ENCODE results near the gene OSBPL10.

Gene OSBPL10

DNA sequence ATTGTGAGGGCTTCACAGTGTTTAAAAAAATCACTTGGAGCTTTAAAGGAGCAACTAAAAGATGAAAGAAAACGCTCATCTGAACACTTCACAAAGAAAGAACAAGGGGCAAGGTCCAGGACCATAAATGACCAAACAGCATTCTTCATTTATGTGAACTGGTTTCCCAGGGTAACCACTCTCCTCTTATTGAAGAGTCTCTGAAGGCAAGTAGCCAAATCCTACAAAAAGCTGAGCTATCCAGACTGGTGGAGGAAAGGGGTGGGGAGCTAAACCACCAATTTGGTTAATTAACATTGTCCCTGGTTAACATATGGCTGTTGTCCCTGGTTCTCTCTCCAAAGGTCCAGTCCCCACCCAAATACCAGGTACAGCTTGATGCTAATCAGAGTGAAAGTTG, 58.1 kb downstream of the OSBPL10 start:
- DNase-seq (ENCODE audit: low read depth, low spot score): no peak

DNA sequence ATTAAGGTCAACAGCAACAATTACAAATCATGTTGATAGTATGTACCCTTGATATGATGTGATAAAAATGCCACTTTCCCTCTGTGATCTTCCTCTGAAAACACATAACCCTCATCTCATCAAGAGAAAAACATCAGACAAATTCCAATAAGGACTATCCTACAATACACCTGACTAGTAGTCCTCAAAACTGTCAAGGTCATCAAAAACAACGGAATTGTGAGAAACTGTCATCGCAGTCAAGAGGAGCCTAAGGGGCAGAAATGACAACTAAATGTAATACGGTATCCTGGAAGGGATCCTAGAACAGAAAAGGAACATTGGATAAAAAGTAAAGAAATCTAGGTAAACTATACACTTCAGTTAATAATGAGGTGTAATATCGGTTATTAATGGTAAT, 59.2 kb downstream of the OSBPL10 start:
- DNase-seq (ENCODE audit: low read depth, low spot score): no peak

DNA sequence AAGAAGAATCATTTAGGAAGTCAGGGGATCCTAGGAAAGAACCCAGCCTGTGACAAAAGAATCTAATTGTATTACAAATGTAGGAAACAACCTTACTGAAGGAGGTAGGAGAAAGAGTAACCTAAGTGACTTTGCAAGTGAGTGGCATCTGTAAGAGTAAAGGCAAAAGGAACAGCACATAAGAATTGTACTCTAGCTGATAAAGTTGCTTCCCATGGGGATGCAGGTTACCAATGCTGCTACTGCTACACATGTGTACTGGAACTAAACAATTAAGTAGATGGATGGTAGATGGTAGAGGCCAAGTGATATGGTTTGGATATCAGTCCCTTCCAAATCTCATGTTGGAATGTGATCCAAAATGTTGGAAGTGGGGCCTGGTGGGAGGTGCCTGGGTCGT, 60.8 kb downstream of the OSBPL10 start:
- no peak for DNase-seq (ENCODE audit: low read depth, low spot score)

DNA sequence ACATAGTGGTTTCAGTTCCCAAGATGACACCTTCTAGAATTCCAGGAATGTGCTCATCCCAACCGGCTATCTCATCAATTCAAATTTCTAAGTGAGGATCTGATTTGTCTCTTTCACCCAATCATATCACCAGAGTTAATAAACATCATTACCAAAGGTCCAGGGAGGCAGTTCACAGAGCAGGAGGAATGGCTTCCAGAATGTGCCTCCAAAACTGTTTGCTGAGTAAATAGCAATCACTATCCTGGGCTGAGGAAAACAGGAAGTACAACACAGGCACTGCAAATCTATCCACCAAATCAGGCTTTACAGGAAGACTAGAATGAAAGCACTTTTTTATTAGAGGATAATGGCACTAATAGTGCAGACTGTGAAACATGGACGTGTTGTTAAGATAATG, 61.5 kb downstream of the OSBPL10 start:
- DNase-seq (ENCODE audit: low read depth, low spot score): no peak

DNA sequence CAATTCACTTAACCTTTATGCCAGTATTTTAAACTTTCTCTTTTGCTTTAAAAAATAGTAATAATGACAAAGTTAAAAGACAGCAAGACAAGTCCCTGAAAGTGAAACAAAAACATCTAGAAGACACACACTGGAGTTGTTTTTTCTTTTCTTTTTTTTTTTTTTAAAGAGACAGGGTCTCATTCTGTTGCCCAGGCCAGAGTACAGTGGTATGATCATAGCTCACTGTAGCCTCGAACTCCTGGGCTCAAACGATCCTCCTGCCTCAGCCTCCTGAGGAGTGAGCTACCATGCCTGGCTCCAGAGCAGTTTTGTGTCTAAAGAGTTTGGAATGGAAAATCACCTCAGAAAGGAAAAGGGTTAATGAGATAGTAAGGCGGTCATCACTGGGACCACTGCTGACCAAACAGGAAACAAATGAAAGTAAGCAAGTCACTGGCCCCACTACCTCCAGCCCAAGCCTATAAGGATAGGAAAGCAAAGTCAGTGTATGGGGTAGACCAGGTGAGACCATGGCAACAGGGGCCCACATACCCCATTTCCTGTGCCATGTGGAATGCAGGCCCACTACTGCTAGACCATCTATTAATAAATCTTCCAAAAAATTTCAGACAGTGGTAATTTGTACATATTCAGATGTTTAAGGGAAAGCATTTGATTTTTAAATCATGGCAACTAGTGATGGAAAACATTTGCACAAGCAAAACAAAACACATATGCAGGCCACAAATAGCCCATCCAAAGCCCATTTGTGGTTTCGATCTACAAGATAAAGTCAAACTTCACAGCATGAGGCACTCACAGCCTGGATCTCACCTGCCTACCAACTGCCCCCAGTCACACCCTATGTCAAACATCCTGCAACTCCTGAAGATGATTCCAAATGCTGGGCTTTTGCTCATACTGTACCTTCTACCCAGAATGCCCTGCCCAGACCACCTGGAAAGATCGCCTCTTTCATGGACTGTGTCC, 62.6 kb downstream of the OSBPL10 start:
- no peak for DNase-seq (ENCODE audit: low read depth, low spot score)

DNA sequence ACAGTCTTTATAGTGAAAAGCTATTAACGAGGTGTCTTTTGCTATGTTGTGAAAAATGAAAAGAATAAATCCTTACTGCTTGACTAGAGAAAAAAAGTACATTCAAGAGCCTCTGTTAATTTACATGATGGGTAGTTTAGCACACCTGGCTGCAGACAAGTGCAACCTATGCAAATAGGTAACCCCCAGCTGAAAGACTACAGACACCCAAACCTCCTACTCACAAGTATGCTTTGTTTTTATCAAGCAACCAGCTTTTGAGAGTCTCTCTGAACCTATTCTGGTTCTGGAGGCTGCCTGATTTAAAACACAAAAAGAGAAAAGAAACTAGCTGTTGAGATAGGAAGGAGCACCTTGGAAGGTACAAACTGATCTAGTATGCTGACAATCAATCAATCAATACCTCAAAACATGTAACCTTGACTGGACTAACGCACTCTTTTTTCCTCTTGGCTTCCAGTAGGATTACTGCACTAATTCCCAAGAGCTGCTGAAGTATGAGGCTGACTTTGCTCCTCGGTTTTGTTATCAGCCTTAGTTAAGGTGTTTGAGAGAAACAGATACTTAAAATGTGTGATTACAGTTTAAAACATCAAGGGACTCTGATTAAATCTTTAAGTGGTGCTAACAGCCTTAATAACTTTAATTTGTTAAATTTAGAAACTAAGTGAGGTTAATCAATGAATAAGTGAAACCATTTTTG, 63.6 kb downstream of the OSBPL10 start:
- no peak for DNase-seq (ENCODE audit: low read depth, low spot score)

DNA sequence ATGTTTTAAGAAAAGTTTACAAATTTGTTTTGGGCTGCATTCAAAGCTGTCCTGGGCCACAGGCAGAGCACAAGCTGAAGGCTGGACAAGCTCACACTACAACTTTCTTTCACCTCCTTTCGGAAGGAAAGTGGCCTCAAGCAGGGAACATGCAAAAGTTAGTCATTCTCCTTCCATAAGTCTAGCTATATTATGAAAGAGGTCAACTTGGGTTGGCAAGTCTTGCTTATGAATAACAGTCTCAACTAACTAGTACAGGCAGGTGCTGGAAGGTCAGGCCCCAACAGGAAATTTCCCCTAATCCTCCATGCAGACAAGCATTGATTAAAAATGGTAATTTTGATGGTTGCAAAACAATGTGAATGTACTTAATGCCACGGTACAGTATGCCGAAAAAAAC, 69.4 kb downstream of the OSBPL10 start:
- DNase-seq (ENCODE audit: low read depth, low spot score): no peak

DNA sequence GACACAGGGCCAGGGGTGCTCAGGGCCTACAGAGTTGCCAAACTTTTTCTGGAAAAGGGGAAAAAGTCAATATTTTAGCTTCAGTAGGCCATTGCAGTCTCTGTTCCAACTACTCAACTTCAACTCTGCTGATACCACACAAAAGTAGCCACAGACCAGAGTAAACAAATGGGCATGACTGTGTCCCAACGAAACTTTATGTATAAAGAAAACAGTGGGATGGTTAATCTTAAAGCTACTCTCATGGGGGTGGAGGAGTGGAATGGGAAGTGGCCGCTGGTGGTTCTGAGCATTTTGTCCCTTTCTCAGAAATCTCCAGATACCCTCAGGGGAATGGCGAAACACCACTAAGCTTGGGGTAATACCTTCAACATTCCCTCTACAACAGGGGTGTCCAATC, 69.9 kb downstream of the OSBPL10 start:
- no peak for DNase-seq (ENCODE audit: low read depth, low spot score)

DNA sequence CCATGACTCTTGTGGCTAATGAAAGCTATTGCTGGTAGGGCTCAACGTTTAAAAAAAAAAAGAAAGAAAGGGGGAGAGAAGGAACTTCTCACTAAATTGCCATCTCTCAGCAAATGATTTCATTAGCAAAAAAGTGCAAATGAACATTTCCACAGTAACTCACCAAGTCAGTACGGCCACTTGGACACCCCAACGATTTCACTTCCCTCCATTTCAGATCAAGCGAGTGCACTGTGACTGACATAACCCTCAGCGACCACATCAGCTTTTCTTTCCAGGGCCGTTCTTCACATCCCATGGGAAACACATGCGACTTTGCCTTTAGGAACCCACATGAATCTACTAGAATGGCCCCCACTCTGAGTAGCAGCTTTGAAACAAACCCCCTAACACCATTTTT, 71.6 kb downstream of the OSBPL10 start:
- DNase-seq (ENCODE audit: low read depth, low spot score): no peak

DNA sequence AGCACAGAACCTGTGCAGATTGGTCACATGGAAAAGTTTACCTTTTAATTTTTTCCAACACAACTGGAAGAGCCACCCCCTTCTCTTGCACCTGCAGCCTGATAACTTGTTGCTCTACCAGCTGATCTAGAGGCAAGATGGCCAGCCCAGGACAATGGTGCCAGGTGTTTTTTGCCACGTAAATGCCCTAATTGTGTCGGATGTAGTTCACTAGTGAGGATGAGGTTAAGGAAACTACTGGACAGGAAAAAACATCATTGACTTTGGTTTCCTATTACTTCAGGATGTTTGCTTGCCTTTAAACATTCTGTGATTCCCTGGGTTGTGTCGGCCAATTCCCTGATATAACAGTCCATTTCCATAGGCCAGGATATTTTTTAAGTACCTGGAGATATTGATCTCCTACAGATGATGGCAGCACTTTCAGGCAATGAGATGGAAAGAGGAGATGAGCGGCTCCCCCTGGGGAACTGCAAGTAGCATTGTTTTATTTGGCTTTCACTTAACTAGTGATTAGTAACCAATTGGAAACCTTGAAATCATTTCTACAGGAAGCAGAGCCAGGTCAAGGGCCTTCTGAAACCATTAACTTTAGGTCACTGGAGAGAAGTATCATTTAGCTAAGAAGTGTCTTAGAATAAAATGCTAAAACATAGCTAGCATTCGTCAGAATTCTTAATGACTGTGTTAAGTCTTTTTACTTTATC, 72.5 kb downstream of the OSBPL10 start:
- DNase-seq (ENCODE audit: low read depth, low spot score): no peak

DNA sequence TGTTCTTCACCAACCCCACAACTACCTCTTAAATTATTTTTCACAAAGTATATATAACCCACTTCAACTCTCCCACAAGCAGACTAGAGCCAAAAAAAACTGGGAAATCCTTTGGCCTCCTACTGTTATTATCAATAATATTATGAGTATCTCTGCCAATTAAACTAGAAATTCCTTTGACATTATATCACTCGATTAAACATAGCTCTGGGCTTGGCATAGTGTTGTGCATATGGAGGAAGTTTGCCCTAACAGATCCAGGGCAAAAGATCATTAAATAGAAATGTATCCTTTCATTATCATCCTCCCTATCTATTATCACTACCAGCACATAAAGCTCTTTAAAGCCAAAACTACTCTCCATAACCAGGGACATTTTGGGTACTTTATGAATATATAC, 74.9 kb downstream of the OSBPL10 start:
- DNase-seq (ENCODE audit: low read depth, low spot score): no peak

DNA sequence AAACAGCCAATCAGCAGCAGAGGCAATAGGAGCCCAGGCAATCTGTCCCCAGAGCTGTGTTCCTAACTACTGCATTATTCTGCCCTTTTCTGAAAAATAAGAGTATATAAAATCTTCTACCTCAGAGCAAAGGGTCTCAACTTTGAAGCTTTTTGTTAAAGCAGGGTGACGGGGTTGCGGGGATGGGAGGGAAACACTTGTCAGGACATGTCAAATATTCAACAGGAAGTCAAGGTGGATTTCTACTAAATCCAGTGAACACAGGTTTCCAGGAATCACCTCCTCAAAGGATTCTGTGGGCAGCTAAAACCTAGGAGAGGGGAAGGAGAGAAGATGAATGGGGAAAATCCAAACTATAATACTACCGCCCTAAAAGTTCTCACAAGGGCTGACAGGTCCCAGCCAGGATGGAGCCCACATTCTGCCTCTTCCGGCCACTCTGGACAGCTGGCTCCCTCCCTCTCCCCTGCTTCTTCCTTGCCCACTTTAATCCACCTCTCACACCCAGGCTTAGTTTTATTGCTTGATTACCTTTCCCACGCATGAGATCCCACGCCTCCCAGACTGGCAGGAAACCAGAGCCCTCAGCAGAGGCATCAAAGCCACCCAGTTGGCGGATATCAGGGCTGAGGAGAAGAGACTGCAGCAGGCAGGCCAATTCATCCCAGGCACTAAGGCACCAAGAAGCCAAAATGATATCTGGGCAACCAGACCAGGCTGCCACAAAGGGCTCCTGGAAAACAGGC, 77.2 kb downstream of the OSBPL10 start:
- DNase-seq (ENCODE audit: low read depth, low spot score): no peak

DNA sequence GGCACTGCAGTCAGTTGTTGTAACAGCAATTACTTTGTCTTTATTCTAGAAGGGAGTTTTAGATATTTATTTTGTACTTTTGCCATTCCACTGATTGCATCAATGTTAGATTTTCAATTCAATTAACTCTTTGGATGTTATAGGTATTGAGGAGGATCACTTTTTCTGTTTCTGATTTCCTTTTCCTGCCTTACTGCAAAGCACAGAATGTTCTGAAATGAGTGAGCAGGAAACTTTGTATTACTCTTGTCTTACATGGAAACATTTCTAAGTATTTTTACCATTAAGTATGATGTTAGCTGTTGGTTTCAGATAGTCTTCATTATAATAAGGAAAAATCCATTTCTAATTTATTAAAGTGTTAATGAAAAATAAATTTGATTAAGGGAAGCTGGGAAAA, 80.5 kb downstream of the OSBPL10 start:
- DNase-seq (ENCODE audit: low read depth, low spot score): no peak

DNA sequence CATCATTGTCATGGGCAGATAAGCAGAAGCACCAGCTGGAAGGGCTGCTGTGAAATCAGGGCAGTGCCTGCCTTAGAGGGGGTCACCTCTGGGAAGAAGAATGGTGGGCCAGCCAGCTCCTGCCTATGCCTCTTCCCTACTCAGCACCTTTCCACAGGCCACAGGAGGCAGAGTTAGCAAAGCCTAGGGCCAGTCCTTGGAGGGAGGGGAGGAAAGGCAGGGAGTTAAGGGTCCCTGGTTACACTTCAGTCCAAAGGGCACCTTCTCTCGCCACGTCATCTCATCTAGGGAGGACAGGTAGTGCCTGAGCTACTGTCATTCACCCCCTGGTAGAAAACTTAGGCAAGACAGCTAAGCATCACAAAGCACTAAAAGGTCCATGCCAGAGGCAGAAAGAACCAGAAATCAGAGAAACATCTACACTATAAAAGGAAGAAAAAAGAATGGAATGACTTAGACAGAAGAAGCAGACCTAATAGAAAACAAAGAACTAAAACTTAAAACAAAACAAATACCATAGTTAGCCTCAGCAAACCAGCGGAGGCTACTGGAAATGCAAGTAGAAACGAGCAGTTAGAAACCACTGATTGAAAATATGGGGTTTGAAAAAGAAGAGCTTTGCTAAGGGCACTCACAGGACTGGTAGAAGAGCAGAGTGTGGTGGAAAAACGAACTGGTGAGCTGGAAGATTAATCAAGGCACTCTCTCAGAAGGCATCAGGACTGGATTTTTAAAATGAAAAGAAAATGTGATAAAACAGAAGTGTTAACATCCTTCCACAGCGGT, 84.2 kb downstream of the OSBPL10 start:
- DNase-seq (ENCODE audit: low read depth, low spot score): no peak

DNA sequence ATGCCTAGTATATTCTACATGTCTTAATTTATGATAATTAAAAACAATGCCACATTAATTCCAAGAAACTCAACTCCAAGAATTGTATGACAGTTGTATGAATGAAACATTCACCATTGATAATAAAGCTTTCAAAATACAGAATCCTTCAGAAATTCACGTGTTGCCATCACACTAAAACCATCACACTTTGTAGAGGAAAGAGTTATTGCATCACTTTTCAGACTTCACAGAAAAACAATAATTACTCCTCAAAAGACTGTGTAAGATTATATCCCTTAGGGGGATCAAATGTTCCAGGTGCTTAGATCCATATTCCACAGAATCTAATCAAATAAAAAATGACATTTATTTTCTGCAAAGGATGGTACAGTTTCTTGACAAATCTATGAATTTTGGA, 85.0 kb downstream of the OSBPL10 start:
- no peak for DNase-seq (ENCODE audit: low read depth, low spot score)

DNA sequence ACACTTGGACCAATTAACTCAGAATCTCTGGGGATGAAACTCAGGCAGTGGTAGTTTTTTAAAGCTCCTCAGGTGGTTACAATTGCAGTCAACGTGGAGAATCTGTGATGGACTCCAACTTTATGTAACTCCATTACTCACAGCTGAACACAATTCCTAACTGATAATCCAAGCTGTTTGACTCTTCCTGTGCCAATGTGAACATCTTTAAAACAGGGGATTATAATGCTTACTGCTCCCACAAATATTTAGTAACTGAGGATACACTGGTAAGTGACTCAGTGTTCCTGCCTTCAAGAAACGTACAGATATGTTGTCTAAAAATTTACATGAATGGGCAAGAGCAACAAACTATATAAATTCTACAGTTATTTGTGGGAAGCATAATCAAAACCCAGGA, 85.6 kb downstream of the OSBPL10 start:
- DNase-seq (ENCODE audit: low read depth, low spot score): no peak

DNA sequence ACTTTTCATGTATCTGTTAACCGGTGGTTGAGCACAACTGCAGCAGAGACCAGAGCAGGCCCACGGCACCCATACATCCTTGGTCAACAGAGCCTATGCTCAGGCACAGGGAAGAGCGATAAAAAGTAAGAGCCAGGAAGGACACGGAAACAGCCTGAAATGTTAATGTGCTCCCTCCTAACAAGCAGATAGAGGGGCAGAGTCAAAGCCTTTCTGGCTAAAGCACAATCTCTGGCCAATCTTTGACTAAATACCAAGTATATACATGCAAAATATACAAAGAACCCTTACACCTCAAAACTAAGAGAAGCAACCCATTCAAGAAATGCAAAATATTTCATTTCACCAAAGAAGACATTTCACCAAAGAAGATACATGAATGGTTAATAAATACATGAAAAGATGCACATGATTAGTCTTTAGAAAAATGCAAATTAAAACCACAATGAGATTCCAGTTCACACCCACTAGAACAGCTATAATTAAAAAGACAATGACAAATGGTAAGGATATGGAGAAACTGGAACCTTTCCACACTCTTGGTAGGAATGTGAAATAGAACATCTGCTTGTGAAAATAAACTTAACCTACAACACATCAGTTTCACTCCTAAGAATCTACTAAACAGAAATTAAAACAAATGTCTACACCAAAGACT, 88.0 kb downstream of the OSBPL10 start:
- DNase-seq (ENCODE audit: low read depth, low spot score): no peak

DNA sequence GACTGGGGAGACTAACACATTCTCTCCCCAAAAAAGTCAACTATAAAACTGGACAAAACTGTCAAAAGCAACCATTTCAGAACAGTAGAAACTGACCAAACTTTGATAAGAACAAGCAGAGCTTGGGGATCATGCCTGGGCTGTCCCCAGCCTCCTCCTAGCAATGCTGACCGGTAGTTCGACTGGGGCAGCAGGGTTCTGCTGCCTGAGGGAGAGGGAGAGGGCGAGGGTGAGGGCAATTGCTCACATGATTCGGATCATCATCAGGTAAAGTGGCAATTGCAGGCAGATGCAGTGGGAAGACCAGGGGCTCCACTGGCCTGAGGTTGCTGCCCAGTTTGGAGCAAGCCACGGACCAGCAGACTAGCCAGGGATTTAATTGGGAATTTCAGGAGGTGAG, 88.6 kb downstream of the OSBPL10 start:
- DNase-seq (ENCODE audit: low read depth, low spot score): no peak

DNA sequence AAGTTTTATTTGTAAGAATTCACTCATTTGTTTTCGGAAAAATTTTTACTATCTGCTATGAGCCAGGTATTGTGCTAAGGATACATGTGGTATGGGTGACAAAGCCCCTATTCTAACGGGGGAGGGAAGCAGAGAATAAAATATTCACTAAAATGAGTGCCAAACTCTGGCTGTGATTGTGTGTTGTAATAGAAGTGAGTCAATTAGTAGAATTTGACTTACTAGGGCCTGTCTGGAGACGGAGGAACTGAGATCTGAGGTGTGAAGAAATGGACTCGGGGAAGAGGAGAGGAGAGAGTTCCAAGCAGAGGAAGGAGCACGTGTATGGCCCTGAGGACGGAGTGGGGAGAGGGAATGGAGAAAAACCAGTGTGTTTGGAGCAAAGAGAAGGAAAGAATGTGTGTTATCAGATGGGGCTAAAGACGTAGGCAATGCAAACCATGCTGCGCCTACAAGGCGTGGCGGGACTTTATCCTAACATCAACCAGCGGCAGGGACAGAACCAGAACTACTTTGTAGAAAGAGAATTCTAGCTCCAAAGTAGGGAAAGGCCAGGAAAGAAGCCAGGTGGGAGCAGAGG, 89.1 kb downstream of the OSBPL10 start:
- no peak for DNase-seq (ENCODE audit: low read depth, low spot score)
